ENCODE data around the gene VMP1. TPM values are rescaled to one million over a fixed set of nuclear protein-coding genes. Genes with fewer than 3 reads are reported as not detected.
A peak's percentile ranks its signal among the peaks of the same experiment; 100 is the strongest.
"Not testable (repeated sequence)": the region's sequence is repeated elsewhere in the genome, so short reads cannot be mapped to it uniquely, and the experiment has no call there.

VMP1 gene
- total and polyA plus RNA-seq, 4 donors = 43.3 to 507 (median 352) TPM

- intact Hi-C loops (cut with DNase I) = no loop called here
- H3K4me1 ChIP-seq (ENCODE audit: control insufficient read depth in 1 of 2, insufficient read depth in 2 of 2, low read length in 2 of 2) = peaks cover 4 to 11% of the 10 kb centered on the region in 2 donors
These were observed 137.6 kb downstream of the VMP1 start for GRCh38 chr17:59844884-59845594.

GRCh38 chr17:59845595-59846393, 138.3 kb downstream of the VMP1 start:
- Histone ChIP-seq H3K4me1 (ENCODE audit: control insufficient read depth in 1 of 2, insufficient read depth in 2 of 2, low read length in 2 of 2) (peaks cover 4 to 11% of the 10 kb centered on the region in 2 donors), H3K9me3 (ENCODE audit: control insufficient read depth, low read length) (no peaks in the 10 kb centered on the region), H3K36me3 (ENCODE audit: control insufficient read depth in 1 of 2, insufficient read depth in 2 of 2, low read length in 1 of 2) (no peaks in the 10 kb centered on the region), H3K4me3 (ENCODE audit: low read length in 2 of 2) (no peak overlapping the region), H3K27ac (ENCODE audit: low read depth in 1 of 2, low read length in 2 of 2) (peak overlapping the region; percentile 93 to 99), H3K27me3 (ENCODE audit: control insufficient read depth in 1 of 2, insufficient read depth in 2 of 2, low read length in 1 of 2) (peaks cover 0 to 2% of the 10 kb centered on the region in 2 donors)
- DNase-seq (peak in 1 of 2 donors; percentile 49), ATAC-seq (ENCODE audit: low FRiP score) (peak; percentile 61)
- 17 to 24% methylated on average over 3 of the region's 3 CpGs for WGBS, 2 donors
- intact Hi-C loops (cut with DNase I) = no loop called here

More at GRCh38 chr17:59844884-59845594, 137.6 kb downstream of the VMP1 start:
- WGBS, 2 donors = 54 to 63% methylated on average over 3 of the region's 3 CpGs
- Histone ChIP-seq H3K9me3 (ENCODE audit: control insufficient read depth, low read length) (no peaks in the 10 kb centered on the region), H3K27ac (ENCODE audit: low read depth in 1 of 2, low read length in 2 of 2) (peak overlapping the region in 1 of 2 donors; percentile 86), H3K27me3 (ENCODE audit: control insufficient read depth in 1 of 2, insufficient read depth in 2 of 2, low read length in 1 of 2) (peaks cover 0 to 2% of the 10 kb centered on the region in 2 donors), H3K36me3 (ENCODE audit: control insufficient read depth in 1 of 2, insufficient read depth in 2 of 2, low read length in 1 of 2) (no peaks in the 10 kb centered on the region), H3K4me3 (ENCODE audit: low read length in 2 of 2) (no peak overlapping the region)
- ATAC-seq (ENCODE audit: low FRiP score) (no peak), DNase-seq (peak in 1 of 2 donors; percentile 48)

DNA sequence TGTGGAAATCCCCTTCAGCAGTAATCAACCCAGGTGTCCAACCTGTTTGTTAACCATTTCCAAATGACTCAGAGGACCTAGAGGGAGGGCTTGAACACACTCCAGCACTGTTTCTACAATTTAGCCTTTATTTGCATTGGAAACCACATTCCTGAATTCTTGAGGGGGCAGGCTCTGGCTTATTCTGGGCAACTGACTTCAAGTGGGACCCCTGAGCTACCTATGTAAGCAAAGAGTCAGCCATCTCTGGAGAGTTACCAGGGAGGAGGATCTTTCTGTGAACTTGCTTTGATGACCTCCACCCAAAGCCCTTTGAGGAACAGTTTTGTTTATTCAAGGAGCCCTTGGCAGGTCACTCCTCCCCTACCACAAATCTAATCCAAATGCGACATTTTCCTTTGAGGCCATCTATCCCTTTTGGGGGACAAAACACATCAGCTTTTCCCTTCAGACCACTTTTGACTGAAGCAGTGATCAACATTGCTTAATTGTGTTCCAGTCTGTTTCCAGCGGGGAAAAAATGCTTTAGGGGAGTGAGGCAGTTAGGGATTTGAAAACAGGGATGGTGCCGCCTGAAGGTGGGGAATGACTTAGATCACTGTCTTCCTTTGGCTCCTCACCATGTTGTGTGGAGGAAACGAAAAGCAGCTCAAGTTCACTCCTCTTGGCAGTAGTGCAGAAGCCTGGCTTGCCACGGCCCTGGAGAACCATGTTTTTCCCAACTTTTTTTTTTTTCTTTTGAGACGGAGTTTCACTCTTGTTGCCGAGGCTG, 139.1 kb downstream of the VMP1 start:
- H3K9me3 ChIP-seq (ENCODE audit: control insufficient read depth, low read length) = no peaks in the 10 kb centered on the region
- H3K4me1 ChIP-seq (ENCODE audit: control insufficient read depth in 1 of 2, insufficient read depth in 2 of 2, low read length in 2 of 2) = peaks cover 4 to 11% of the 10 kb centered on the region in 2 donors
- ATAC-seq (ENCODE audit: low FRiP score) (peak; percentile 61), DNase-seq (peak; percentile 61 to 71)
- H3K27me3 ChIP-seq (ENCODE audit: control insufficient read depth in 1 of 2, insufficient read depth in 2 of 2, low read length in 1 of 2) = peaks cover 0 to 2% of the 10 kb centered on the region in 2 donors
- intact Hi-C loops (cut with DNase I) = no loop called here
- 8% methylated on average over 7 of the region's 7 CpGs for WGBS, 2 donors
- H3K27ac ChIP-seq (ENCODE audit: low read depth in 1 of 2, low read length in 2 of 2) = peak overlapping the region; percentile 93 to 99
- no peak overlapping the region for H3K4me3 ChIP-seq (ENCODE audit: low read length in 2 of 2)
- H3K36me3 ChIP-seq (ENCODE audit: control insufficient read depth in 1 of 2, insufficient read depth in 2 of 2, low read length in 1 of 2) = no peaks in the 10 kb centered on the region

DNA sequence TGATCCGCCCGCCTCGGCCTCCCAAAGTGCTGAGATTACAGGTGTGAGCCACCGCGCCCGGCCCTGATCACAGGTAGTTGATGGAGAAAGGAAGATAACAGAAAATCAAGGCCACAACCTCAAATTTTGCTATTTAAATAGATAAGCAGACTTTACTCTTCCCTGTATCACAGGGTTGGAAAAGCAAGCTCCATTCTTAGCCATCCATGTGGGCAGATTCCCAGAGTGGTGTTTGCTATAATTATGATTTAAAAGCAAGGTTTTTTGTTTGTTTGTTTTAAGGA, 140.9 kb downstream of the VMP1 start:
- Histone ChIP-seq H3K36me3 (ENCODE audit: control insufficient read depth in 1 of 2, insufficient read depth in 2 of 2, low read length in 1 of 2) (no peaks in the 10 kb centered on the region), H3K4me1 (ENCODE audit: control insufficient read depth in 1 of 2, insufficient read depth in 2 of 2, low read length in 2 of 2) (peaks cover 4 to 11% of the 10 kb centered on the region in 2 donors), H3K27ac (ENCODE audit: low read depth in 1 of 2, low read length in 2 of 2) (no peak overlapping the region), H3K27me3 (ENCODE audit: control insufficient read depth in 1 of 2, insufficient read depth in 2 of 2, low read length in 1 of 2) (peaks cover 0 to 2% of the 10 kb centered on the region in 2 donors), H3K9me3 (ENCODE audit: control insufficient read depth, low read length) (no peaks in the 10 kb centered on the region), H3K4me3 (ENCODE audit: low read length in 2 of 2) (no peak overlapping the region)
- DNase-seq (peak in 1 of 2 donors; percentile 33), ATAC-seq (ENCODE audit: low FRiP score) (no peak)
- 93 to 96% methylated on average over 6 of the region's 6 CpGs for WGBS, 2 donors
- intact Hi-C loops (cut with DNase I) = no loop called here

DNA sequence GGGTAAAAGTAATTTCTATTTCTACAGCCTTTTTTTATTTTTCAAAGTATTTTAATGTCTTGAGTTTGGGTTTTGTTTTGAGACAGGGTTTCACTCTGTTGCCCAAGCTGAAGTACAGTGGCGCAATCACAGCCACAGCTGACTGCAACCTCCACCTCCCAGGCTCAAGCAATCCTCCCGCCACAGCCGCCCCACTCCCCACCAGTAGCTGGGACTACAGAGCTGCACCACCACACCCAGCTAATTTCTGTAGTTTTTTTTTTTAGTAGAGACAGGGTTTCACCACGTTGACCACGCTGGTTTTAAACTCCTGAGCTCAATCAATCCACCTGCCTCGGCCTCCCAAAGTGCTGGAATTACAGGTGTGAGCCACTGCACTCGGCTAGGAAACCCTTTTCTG, 141.3 kb downstream of the VMP1 start:
- H3K27ac ChIP-seq (ENCODE audit: low read depth in 1 of 2, low read length in 2 of 2) = no peak overlapping the region
- peaks cover 0 to 2% of the 10 kb centered on the region in 2 donors for H3K27me3 ChIP-seq (ENCODE audit: control insufficient read depth in 1 of 2, insufficient read depth in 2 of 2, low read length in 1 of 2)
- H3K4me1 ChIP-seq (ENCODE audit: control insufficient read depth in 1 of 2, insufficient read depth in 2 of 2, low read length in 2 of 2) = peaks cover 4 to 11% of the 10 kb centered on the region in 2 donors
- DNase-seq (peak; percentile 80 to 83), ATAC-seq (ENCODE audit: low FRiP score) (no peak)
- no peaks in the 10 kb centered on the region for H3K9me3 ChIP-seq (ENCODE audit: control insufficient read depth, low read length)
- intact Hi-C loops (cut with DNase I) = no loop called here
- no peaks in the 10 kb centered on the region for H3K36me3 ChIP-seq (ENCODE audit: control insufficient read depth in 1 of 2, insufficient read depth in 2 of 2, low read length in 1 of 2)
- WGBS, 2 donors = 84 to 86% methylated on average over 7 of the region's 7 CpGs
- H3K4me3 ChIP-seq (ENCODE audit: low read length in 2 of 2) = no peak overlapping the region

GRCh38 chr17:59850311-59850710, 142.9 kb downstream of the VMP1 start:
- H3K36me3 ChIP-seq (ENCODE audit: control insufficient read depth in 1 of 2, insufficient read depth in 2 of 2, low read length in 1 of 2); H3K27ac ChIP-seq (ENCODE audit: low read depth in 1 of 2, low read length in 2 of 2); H3K9me3 ChIP-seq (ENCODE audit: control insufficient read depth, low read length); H3K4me1 ChIP-seq (ENCODE audit: control insufficient read depth in 1 of 2, insufficient read depth in 2 of 2, low read length in 2 of 2); intact Hi-C loops (cut with DNase I); ATAC-seq (ENCODE audit: low FRiP score); H3K27me3 ChIP-seq (ENCODE audit: control insufficient read depth in 1 of 2, insufficient read depth in 2 of 2, low read length in 1 of 2); H3K4me3 ChIP-seq (ENCODE audit: low read length in 2 of 2): not testable (repeated sequence)
- WGBS, 2 donors = 92% methylated on average over 15 of the region's 15 CpGs
- peak in 1 of 2 donors; percentile 22 for DNase-seq

DNA sequence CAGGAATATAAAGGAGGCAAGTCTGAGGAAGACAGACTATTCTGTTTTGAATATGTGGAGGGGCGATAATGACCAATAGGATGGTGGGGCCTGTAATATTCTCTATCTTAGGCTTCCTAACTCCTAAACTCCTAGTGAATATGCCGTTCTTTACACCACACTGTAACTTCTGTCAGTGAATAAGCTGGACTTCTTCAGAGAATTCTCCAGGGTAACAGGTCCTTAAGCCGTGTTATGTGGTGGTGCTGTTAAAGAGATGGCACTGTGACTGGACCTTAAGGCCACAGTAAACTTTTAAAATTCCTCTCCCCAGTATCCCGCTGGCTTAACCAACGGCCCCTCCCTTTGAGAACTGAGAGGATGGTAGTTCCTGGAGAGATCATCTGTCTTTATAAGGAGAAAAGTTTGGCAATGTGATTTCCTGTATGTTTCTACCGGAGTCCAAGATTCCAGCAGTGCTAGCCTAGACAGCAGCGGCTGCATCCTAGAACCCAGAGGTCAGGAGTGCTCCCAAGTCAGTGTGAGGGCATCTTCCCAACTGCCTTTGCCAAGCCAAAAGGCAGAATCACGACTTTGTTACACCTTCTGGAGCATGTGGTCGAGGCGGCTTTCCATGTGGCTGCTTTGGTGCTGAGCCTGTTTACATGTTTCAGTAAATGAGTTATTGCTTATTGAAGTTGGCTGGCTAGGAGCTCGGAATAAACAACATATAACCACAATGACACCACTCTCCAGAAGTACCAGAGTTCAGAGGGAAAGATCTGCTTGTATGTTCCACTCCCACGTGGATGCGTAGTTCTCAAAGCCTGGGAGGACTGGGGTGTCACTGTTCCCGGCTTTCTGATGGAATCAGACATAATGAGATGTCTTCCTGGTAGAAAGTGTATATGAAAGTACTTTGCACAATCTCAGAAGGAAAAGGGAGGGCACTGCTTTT, 144.3 kb downstream of the VMP1 start:
- no peaks in the 10 kb centered on the region for H3K36me3 ChIP-seq (ENCODE audit: control insufficient read depth in 1 of 2, insufficient read depth in 2 of 2, low read length in 1 of 2)

GRCh38 chr17:59852847-59853167, 145.4 kb downstream of the VMP1 start:
- ATAC-seq (ENCODE audit: low FRiP score); H3K36me3 ChIP-seq (ENCODE audit: control insufficient read depth in 1 of 2, insufficient read depth in 2 of 2, low read length in 1 of 2); DNase-seq; H3K27me3 ChIP-seq (ENCODE audit: control insufficient read depth in 1 of 2, insufficient read depth in 2 of 2, low read length in 1 of 2); H3K27ac ChIP-seq (ENCODE audit: low read depth in 1 of 2, low read length in 2 of 2); H3K4me1 ChIP-seq (ENCODE audit: control insufficient read depth in 1 of 2, insufficient read depth in 2 of 2, low read length in 2 of 2); intact Hi-C loops (cut with DNase I); H3K4me3 ChIP-seq (ENCODE audit: low read length in 2 of 2); H3K9me3 ChIP-seq (ENCODE audit: control insufficient read depth, low read length): not testable (repeated sequence)
- WGBS, 2 donors = 95 to 96% methylated on average over 7 of the region's 7 CpGs

More for the DNA sequence above, 144.3 kb downstream of the VMP1 start:
- WGBS, 2 donors = 53% methylated on average over 14 of the region's 14 CpGs
- intact Hi-C loops (cut with DNase I) = no loop called here
- peak in 1 of 2 donors; percentile 75 for DNase-seq
- peak; percentile 28 for ATAC-seq (ENCODE audit: low FRiP score)
- Histone ChIP-seq H3K27ac (ENCODE audit: low read depth in 1 of 2, low read length in 2 of 2) (peak overlapping the region in 1 of 2 donors; percentile 65), H3K4me1 (ENCODE audit: control insufficient read depth in 1 of 2, insufficient read depth in 2 of 2, low read length in 2 of 2) (peaks cover 2 to 4% of the 10 kb centered on the region in 2 donors), H3K9me3 (ENCODE audit: control insufficient read depth, low read length) (no peaks in the 10 kb centered on the region), H3K4me3 (ENCODE audit: low read length in 2 of 2) (no peak overlapping the region), H3K27me3 (ENCODE audit: control insufficient read depth in 1 of 2, insufficient read depth in 2 of 2, low read length in 1 of 2) (no peaks in the 10 kb centered on the region)
